HG03558 (cell line): Measurements from ENCODE around the gene BTBD9.

Source experiments
- ATAC-seq: cut with Tn5 transposase; IDR thresholded peaks from one replicate; pipeline ENCODE4 v1.9.1; 2021; ENCODE audit warnings: moderate number of reproducible peaks; ENCODE audit not compliant: unreplicated experiment; ENCODE audit errors: extremely low read depth

Gene BTBD9

DNA sequence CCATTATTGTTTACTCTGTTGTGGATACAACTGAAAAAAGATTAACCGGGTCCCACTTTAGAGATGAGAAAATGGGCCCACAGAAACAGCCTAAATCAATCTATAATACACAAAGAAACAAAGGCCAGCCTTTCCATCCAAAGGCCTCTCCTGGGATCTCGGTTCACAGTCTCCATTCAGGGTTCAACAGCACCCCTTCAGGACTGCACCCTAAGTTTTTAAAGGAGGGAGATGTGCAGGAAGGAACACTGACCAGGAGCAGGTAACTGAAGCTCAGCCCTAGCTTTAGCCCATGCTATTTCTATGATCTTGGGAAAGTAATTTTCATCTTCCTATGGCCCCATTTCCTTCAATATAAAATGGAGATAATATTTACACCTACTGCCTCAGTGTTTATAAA lies 147.7 kb downstream of the BTBD9 start:
- no peak for ATAC-seq

DNA sequence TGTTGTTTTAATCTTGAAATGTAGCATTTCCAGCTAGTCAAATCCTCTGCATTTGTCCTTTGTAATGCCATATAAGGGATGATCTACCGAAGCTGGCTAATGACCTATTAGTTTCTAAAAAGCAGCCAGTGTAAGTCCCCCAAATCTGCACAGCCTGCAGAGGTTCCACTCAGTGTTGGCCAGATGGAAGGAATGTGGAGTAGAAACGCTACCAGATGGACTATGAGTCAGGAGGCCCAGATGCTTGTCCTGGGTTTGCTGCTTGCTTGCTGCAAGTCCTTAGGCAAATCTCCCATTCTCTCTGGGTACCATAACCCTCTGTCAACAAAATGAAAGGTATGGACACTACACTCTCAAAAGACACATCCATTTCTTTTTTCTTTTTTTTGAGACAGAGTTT lies 149.8 kb downstream of the BTBD9 start:
- ATAC-seq: no peak

DNA sequence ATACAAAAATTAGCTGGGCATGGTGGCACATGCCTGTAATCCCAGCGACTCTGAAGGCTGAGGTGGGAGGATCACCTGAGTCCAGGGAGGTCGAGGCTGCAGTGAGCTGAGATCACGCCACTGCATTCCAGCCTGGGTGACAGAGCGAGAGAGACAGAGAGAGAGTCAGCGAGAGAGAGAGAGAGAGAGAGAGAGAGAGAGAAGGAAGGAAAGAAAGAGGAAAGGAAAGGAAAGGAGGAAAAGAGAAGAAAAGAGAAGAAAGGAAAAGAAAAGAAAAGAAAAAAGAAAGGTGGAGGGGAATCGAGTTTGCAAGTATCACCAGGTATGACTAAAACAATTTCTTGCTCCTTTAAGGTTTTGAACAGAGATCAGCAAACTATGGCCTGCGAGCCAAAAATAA lies 152.3 kb downstream of the BTBD9 start:
- no peak for ATAC-seq

DNA sequence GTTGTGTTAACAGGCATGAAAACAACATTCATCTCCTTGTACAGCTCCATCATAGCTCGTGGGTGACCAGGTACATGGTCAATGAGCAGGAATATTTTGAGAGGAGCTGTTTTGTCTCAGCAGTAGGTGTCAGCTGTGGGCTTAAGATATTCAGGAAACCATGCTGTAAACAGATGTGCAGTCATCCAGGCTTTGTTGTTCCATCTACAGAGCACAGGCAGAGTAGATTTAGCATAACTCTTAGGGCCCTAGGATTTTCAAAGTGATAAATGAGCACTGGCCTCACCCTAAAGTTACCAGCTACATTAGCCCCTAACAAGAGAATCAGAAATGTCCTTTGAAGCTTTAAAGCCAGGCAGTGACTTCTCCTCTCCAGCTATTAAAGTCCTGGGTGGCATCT lies 154.2 kb downstream of the BTBD9 start:
- ATAC-seq: no peak

DNA sequence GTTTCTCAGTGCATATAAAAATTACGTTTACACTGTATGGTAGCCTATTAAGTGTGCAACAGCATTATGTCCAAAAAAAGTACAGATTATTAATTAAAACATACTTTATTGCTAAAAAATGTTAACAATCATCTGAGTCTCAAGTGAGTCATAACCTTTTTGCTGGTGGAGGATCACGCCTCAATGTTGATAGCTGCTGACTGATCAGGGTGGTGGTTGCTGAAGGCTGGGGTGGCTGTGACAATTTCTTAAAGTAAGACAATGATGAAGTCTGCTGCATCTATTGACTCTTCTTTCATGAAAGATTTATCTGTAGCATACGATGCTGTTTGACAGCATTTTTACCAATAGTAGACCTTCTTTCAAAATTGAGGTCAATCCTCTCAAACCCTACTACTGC lies 155.1 kb downstream of the BTBD9 start:
- no peak for ATAC-seq

DNA sequence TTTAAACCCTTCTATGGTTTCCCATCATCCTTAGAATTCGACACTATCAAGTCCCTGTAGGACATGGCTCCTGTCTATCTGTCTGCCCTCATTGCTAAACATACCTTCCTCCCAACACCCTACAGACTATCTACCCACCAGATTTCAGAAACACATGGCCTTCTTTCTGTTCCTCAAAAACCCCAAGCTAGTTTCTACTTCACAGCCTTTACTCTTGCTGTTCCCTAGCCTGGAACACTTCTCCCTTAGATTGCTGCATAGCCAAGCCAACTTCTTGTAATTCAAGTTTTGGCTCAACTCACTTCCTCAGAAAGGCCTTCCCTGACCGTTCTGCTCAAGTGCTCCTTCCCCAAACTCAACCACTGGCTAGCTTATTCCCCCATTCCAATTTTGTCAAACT lies 156.2 kb downstream of the BTBD9 start:
- ATAC-seq: peak; percentile 49

DNA sequence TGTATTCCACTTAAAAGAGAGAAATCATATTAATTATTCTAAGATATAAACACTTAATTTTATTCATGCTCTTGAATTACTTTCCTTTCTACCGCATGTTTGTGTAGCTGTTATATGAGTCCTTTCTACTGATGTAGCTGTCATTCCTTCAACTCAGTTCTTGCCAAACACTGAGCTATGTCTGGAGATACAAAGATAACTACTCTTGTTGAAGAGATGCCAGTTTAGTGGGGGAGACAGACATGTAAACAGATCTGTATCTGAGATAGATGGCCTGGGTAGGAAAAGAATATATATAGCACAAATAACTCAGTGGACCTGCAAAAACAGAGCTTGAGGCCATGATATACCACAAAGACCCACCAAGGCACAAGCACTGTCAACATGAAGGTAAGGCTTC lies 157.3 kb downstream of the BTBD9 start:
- no peak for ATAC-seq

DNA sequence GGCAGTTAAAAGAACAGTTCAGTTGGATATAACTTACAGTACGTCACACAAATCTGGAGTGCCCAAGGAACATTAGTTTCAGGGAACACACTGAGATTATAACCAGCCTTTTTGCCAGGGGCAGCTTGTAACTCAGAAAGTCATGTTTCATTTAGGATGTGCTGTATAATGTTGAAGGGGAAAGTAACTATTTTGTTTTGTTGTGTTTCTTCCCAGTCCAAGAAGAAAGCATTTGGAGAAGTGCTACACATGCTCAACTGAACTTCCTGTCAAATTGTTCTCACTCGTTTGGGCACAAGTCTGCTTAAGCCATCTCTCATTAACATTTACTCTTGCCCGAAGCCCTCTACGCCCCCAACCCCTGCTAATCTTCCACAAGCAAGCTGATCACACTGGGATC lies 157.9 kb downstream of the BTBD9 start:
- ATAC-seq: no peak

DNA sequence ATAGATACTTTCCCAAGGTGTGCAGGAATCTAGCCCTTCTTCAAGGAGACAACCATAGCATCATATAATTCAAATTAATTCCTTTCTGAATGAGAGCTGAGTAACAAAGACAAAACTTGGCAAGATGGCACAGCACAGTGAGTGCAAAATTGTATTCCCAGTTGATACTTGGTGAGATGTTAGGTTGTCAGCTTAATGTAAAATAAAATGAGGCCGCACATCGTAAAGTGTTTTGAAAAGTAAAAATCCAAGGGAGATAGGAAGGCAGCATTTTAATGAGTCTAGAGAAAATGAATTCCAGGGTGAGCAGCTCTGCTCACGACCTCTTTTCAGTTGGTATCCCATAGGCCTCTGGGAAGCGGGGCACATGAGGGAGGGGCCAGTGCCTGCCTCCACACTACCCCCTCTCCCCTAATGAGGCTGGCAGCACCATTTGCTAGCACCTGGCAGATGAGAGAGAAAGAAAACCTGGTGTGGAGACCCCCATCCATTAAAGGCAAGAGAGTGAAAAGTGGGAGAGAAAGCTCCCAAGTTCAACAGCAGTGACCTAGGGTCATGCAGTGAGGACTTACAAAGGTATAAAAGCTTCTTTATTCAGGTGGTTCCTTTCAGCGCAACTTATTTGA lies 158.4 kb downstream of the BTBD9 start:
- ATAC-seq: no peak

DNA sequence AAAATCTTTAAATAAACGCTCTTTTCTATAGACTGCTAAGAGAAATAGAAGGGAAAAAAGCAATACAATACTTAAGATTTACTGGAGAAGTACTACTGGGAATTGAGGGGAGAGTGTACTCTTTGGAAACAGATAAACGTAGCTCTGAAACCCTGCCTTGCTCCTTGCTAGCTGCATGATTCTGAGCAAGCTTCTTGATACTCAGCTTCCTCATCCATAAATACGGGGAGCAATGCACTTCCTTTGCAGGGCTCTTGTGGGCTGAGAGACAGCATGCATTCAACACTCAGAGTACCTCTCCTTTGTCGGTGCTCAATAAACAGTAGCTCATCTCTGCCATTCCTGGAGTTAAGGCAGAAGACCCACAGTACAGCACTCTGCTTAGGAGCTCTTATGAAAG lies 159.7 kb downstream of the BTBD9 start:
- ATAC-seq: no peak

DNA sequence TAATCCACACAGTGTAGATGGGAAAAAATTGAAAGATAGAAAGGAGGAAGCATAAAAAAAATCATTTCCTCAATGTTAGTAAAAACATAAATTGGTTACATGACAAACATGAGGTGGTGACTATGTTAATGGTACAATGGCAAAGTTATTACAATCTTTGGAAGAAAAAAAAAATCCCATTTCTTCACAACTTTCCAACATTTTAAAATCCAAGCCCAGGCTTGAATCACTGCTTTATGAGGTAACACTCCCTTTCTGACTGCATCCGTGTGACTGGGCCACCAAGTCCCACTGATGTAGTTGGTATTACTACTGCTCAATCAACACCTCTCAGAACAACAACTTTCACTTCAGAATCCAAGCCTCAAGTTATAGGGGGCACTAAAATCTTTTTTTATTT lies 160.4 kb downstream of the BTBD9 start:
- ATAC-seq: no peak

DNA sequence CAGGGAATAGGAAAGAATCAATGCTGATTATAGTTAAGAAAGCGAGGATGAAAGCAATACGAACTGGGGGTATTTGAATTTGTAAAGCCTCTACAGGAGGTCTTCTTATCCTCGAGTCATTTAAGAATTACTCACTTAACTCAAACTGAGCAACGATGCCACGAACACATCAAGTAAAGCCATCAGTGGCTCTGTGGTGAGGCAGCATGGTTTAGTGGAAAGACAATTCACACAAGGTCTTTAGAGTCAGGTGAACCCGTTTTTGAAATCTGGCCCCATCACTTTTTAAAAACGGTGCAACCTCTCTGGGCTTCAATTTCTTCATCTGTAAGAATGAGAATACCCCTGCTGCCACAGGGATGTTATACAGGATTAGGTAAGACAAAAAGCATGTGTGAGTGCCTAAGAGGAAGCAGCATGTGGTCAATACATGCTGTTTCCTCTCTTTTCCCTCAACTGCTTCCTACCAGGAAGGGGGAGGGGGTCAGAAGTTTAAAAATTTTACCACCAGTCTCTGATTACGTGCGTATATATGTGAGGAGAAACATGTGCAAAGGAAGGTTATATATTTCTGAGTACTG lies 162.0 kb downstream of the BTBD9 start:
- no peak for ATAC-seq

DNA sequence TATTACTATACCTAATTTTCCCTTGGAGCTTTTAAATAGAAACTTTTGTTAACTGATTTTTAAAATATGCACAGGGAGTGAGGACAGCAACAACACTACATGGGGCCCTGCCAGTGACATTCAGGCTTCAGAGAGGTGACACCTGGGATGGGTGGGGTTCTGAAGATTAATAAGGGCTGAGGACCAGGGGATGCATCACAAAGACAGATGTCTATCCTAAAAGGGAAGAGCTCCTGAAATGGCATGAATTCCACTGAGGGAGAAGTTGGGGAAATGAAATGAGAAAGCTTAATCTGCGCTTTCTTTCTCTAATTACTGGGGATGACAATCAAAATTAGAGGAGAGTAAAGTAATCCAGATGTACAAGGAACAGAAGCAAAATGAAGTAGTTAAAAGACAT lies 162.8 kb downstream of the BTBD9 start:
- ATAC-seq: no peak

DNA sequence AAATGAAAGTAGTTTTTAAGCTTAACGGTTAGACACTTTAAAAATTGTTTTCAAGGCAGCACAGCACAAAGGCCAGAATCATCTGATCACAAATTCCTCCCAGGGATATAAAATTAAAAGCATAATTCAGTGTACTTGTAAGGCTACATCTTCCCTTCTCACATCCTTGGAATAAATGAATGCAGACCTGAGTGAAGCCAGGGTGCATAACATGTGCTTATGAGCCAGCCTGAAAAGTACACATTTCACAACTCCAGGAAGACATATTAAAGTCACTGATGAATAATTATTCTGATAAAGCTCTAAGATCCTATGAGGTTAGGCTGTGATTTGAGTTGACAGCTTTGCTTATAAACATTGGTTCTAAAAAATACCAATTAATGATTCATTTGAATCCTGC lies 163.6 kb downstream of the BTBD9 start:
- ATAC-seq: no peak

DNA sequence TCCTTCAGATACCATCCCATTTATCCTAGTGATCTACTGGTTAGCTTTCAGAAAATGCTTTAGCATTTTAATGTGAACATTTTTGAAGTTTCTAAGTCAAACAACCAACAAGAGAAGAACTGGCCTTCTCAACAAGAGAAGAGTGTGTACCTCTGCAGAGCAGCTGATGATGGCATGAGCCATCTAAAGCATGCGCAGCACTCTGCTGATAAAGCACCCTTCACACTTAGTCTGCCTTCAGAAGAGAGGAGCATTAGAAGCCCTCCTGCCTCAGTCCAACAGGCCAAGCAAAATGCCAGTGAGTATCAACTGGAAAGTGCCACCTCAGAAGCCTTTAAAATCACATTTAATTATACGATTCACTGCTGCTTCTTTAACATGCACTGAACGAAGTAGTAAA lies 169.2 kb downstream of the BTBD9 start:
- no peak for ATAC-seq

DNA sequence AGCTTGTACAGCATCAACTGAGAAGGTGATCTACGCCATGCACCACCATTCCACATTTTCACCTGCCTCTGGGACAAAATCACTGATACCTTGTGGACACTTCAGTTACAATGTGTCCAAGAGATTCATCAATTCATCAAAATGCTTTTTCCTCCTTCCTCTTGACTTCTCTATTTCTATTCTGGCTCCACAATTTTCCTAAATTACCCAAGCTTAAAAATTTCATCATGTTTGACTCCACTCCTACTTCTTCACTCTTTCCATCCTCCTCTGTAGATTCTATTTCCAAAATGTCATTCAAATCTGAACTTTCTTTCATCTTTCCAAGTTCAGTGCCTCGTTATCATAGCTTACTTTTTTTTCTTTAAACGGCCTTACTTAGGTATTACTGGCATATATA lies 172.2 kb downstream of the BTBD9 start:
- no peak for ATAC-seq

DNA sequence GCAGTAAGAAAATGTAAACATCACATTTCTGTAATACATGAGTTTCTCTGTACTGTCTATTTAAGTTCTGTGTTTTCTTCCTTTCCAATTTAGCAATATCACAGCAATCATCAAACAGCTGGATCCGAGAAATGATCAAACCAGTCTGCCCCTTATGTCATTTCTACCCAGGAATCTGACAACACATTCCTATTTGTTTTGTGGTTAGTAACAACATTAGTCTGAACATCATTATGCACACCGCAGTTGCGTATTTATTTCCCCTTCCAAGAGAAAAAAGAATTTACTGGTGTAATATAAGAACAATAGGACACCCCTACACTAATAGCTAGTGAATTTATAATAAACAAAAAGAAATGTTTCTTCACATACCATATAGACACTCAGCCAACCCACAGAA lies 179.5 kb downstream of the BTBD9 start:
- ATAC-seq: no peak

DNA sequence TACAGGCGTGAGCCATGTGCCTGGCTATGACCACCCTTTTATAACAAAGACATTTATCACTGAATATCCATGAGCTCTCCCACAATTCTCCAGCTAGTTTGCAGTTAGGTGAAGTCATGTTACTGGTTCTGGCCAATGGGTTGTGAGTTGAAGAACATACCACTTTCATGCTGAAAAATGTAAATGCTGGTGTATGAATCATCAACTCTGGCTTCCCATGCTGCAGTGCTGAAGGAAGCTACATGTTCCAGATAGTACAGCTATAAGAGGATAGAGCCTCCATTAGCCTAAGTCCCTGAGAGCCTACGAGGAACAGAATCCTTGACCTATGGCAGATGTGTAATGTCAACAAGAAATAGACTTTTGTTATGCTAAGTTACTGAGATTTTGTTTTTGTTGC lies 180.4 kb downstream of the BTBD9 start:
- no peak for ATAC-seq

DNA sequence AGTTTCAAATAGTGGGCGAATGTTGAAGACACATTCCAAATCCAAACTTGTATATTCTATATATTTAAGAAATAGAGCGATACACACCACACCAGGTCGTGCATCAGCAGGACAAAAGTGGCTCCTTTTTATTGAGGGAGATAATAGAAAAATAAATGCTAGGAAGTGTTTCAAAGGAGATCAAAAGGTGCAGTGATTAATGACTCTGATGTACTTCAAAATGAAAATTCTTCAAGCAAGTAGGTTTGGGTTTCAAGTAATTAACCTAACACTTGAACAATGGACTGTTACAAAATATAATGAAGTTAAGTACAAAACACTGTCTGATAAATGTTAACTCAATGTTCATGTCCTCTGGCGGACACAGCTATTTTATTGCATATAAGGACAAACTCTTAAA lies 185.9 kb downstream of the BTBD9 start:
- no peak for ATAC-seq

DNA sequence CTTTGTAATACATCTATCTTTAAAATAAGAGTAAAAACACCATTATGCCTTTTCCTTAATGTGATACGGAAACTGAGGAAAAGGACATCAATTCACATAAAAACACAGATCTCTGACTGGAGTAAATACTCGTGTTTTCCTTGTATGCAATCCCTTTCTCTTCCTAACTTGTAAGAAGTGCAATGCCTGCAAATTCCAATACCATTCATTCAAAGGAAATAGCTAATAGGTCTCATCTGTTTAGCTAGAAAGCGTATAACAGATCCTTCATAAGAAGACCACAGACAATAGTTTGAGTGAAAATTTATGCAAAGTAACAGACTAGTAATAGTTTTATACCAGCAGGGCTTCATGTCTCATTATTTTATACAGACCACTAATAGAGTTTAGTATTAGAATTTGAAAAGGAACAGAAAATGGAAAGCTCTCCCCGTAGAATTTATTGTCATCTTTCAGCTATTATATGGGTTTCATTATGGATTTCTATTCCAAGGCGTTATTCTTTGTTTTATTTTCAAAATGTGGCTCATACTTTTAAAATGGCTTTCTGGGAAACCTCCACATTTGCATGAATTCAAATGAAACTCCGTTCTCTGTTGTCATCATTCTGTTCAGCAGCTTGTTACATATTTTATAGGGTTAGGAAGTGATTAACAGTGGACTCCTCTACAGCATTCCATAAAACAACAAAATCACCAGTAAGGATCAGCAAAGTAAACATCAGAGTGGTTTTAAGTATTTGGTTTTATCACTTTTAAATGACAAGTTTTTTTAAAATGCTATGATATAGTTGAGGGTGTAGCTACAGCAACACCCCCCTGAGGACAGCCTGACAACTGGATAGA lies 186.7 kb downstream of the BTBD9 start:
- ATAC-seq: no peak

DNA sequence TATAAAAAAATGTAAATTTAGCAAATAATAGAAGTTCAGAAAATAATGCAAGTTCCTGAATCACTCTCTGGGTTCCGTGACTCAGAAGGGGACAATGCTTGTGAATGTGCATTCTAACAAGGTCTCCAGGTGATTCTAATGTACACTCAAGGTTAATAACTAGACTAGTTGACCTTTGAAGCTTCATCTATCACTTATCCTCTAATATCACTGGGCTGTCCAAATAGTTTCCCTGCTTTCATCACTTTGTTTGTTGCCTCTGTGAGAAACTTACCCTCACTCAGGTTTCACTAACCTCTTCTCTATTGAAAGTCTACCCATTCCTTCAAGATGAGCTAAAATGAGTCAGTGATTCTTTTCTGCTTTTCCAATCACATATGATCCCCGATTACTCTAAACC lies 189.0 kb downstream of the BTBD9 start:
- ATAC-seq: no peak

DNA sequence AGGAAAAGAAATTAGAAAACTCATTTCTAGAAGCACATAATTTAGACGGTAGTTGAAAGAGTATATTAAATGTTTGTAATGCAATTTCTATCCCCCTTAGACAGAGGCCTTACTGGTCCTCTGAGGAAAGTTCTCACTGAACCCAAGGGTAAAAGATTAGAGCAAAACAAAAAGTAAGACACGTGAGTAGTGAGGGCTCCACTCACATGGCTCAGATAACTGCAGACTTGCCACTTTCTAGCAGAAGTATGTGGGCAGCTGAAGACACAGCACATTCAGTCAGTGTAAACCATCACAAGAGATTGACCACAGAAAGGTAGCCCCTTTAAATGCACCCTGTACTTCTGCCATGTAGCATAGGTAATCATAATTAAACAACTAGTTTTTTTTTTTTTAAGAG lies 193.8 kb downstream of the BTBD9 start:
- ATAC-seq: no peak
